ENCODE results near the gene ZNF17. TPM values are rescaled to one million over a fixed set of nuclear protein-coding genes. Genes with fewer than 3 reads are reported as not detected.

ZNF17 gene
- total RNA-seq, 1 donor from 2014 or later: 12.7 TPM

GRCh38 chr19:57466489-57466888 lies 55.5 kb downstream of the ZNF17 start:
- Mint-ChIP-seq H3K9me3 (ENCODE audit: unreplicated experiment) (peaks cover 64% of the 10 kb centered on the region), H3K4me3 (ENCODE audit: unreplicated experiment) (no peak overlapping the region), H3K27me3 (ENCODE audit: unreplicated experiment) (no peaks in the 10 kb centered on the region), H3K4me1 (ENCODE audit: unreplicated experiment) (no peaks in the 10 kb centered on the region), H3K27ac (ENCODE audit: unreplicated experiment) (no peak overlapping the region), H3K36me3 (ENCODE audit: unreplicated experiment) (peaks cover 54% of the 10 kb centered on the region)
- TF ChIP-seq, protein P1, sequence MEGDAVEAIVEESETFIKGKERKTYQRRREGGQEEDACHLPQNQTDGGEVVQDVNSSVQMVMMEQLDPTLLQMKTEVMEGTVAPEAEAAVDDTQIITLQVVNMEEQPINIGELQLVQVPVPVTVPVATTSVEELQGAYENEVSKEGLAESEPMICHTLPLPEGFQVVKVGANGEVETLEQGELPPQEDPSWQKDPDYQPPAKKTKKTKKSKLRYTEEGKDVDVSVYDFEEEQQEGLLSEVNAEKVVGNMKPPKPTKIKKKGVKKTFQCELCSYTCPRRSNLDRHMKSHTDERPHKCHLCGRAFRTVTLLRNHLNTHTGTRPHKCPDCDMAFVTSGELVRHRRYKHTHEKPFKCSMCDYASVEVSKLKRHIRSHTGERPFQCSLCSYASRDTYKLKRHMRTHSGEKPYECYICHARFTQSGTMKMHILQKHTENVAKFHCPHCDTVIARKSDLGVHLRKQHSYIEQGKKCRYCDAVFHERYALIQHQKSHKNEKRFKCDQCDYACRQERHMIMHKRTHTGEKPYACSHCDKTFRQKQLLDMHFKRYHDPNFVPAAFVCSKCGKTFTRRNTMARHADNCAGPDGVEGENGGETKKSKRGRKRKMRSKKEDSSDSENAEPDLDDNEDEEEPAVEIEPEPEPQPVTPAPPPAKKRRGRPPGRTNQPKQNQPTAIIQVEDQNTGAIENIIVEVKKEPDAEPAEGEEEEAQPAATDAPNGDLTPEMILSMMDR (IDR thresholded peaks at IDR 0.05): no peak
- DNase-seq (ENCODE audit: extremely low spot score, unreplicated experiment): no peak

Other genes starting within 250 kb of the ZNF17 start
- gene DUXA, start 243.7 kb upstream of the ZNF17 start, total RNA-seq: not detected in 2 replicates
- gene ZNF264, start 219.7 kb upstream of the ZNF17 start, total RNA-seq: 34.2 and 36.8 TPM in 2 replicates
- 0.86 and 0.94 TPM in 2 replicates for gene AURKC, start 180.1 kb upstream of the ZNF17 start, total RNA-seq
- 23.7 and 24.5 TPM in 2 replicates for gene ZNF805, start 170.5 kb upstream of the ZNF17 start, total RNA-seq
- 85.1 and 86.1 TPM in 2 replicates for gene ZNF460, start 130.7 kb upstream of the ZNF17 start, total RNA-seq
- 7.1 and 7.3 TPM in 2 replicates for gene ZNF543, start 90.7 kb upstream of the ZNF17 start, total RNA-seq
- gene ZNF304, start 59.9 kb upstream of the ZNF17 start, total RNA-seq: 9.5 and 11.0 TPM in 2 replicates
- 10.9 and 13.4 TPM in 2 replicates for gene TRAPPC2B, start 47.6 kb upstream of the ZNF17 start, total RNA-seq
- gene ZNF547, start 47.6 kb upstream of the ZNF17 start, total RNA-seq: 3.4 and 5.5 TPM in 2 replicates
- gene ZNF548, start 21.3 kb upstream of the ZNF17 start, total RNA-seq: 18.3 and 19.8 TPM in 2 replicates
- gene ZNF749, start 24.2 kb downstream of the ZNF17 start, total RNA-seq: 9.4 and 9.5 TPM in 2 replicates
- gene VN1R1, start 46.0 kb downstream of the ZNF17 start, total RNA-seq: 0.62 and 0.68 TPM in 2 replicates
- 10.4 and 10.8 TPM in 2 replicates for gene ZNF772, start 66.4 kb downstream of the ZNF17 start, total RNA-seq
- 11.8 and 13.5 TPM in 2 replicates for gene ZNF419, start 76.6 kb downstream of the ZNF17 start, total RNA-seq
- gene ZNF773, start 88.8 kb downstream of the ZNF17 start, total RNA-seq: 7.4 and 8.4 TPM in 2 replicates
- 7.3 and 9.0 TPM in 2 replicates for gene ZNF549, start 116.2 kb downstream of the ZNF17 start, total RNA-seq
- gene ZNF550, start 148.7 kb downstream of the ZNF17 start, total RNA-seq: 10.3 and 11.0 TPM in 2 replicates
- gene ZNF416, start 167.8 kb downstream of the ZNF17 start, total RNA-seq: 6.5 and 6.8 TPM in 2 replicates
- 6.8 and 7.1 TPM in 2 replicates for gene ZIK1, start 173.0 kb downstream of the ZNF17 start, total RNA-seq
- 2.4 and 2.8 TPM in 2 replicates for gene ZNF530, start 188.7 kb downstream of the ZNF17 start, total RNA-seq
- gene ZNF134, start 203.1 kb downstream of the ZNF17 start, total RNA-seq: 19.6 and 20.0 TPM in 2 replicates
- 11.9 and 14.4 TPM in 2 replicates for gene ZNF211, start 222.0 kb downstream of the ZNF17 start, total RNA-seq

Data from osteocyte (in vitro differentiated cells).